Endothelial cell of umbilical vein (primary cell): Measurements from ENCODE around the gene PPP1R12C. TPM values are rescaled to one million over a fixed set of nuclear protein-coding genes. Genes with fewer than 3 reads are reported as not detected.

ENCODE experiments used
- BruUV-seq: library from RNA; stranded (reverse); fragments of 400-500 nt; replicated peaks from 2 replicates; lab custom pipeline; 2021; lab: Mats Ljungman, UMichigan
- CTCF ChIA-PET: fragments of 300-600, 350-600 bp; sonication (Branson Sonifier 250); formaldehyde crosslinking; loops from one replicate; lab custom pipeline; 2021; ENCODE audit warnings: antibody characterized with exemption, inconsistent platforms; lab: Charles Lee
- POLR2A ChIA-PET: fragments of 300-600, 350-600 bp; sonication (Branson Sonifier 250); formaldehyde crosslinking; loops from one replicate; lab custom pipeline; 2021; ENCODE audit warnings: antibody characterized with exemption, inconsistent platforms; lab: Charles Lee
- DNase-seq: peaks from one replicate; pipeline ENCODE4 v3.0.0-alpha.2; 2011; ENCODE audit warnings: low read depth, low spot score
- FAIRE-seq: peaks from 2 replicates; lab custom pipeline; 2011; peaks lifted over from hg19 to GRCh38; lab: Jason Lieb, UNC
- H2AFZ ChIP-seq: 2 replicates; pipeline ENCODE4 v1.6.0; 2012; ENCODE audit warnings: low read depth, low read length, control low read depth, inconsistent platforms
- H3K27ac ChIP-seq: 2 replicates; pipeline ENCODE4 v1.5.1; 2011; ENCODE audit warnings: low read depth, mild to moderate bottlenecking, control low read depth, low read length, moderate library complexity; ENCODE audit not compliant: insufficient read depth
- H3K27me3 ChIP-seq, 2 experiments: 2 replicates each; pipeline versions ENCODE4 v1.6.0 to v1.6.1; 2011; ENCODE audit warnings: low read length in 2 of 2, mixed read lengths in 1 of 2; ENCODE audit not compliant: control insufficient read depth in 2 of 2, insufficient read depth in 2 of 2
- H3K36me3 ChIP-seq, 2 experiments: 2 replicates in 1 of 2; 3 replicates in 1 of 2; pipeline ENCODE4 v1.5.1; 2011; ENCODE audit warnings: low read length in 2 of 2, mild to moderate bottlenecking in 1 of 2, moderate library complexity in 1 of 2; ENCODE audit not compliant: control insufficient read depth in 2 of 2, insufficient read depth in 2 of 2; ENCODE audit errors: extremely low read depth in 1 of 2
- H3K4me1 ChIP-seq: 3 replicates; pipeline ENCODE4 v1.5.1; 2011; ENCODE audit warnings: mild to moderate bottlenecking, low read length; ENCODE audit not compliant: control insufficient read depth, insufficient read depth; ENCODE audit errors: extremely low read depth
- H3K4me2 ChIP-seq: 2 replicates; pipeline ENCODE4 v1.6.1; 2011; ENCODE audit warnings: low read length, control low read depth, mixed read lengths; ENCODE audit not compliant: insufficient read depth
- H3K4me3 ChIP-seq, 3 experiments: fragments of 200-600 bp in 1 of 3; sonication (generic), shearing (Covaris generic) in 1 of 3; replicated peaks in 1 of 3; 2 replicates each; pipeline ENCODE4 v1.5.1; 2011 to 2016; ENCODE audit warnings: control low read depth in 3 of 3, low read length in 3 of 3, mild to moderate bottlenecking in 2 of 3, inconsistent platforms in 1 of 3, low read depth in 1 of 3, moderate library complexity in 1 of 3; ENCODE audit not compliant: insufficient read depth in 1 of 3
- H3K79me2 ChIP-seq: 2 replicates; pipeline ENCODE4 v1.6.0; 2012; ENCODE audit warnings: low read length, inconsistent platforms; ENCODE audit not compliant: control insufficient read depth, insufficient read depth
- H3K9ac ChIP-seq: replicated peaks from 2 replicates; pipeline ENCODE3; 2011; ENCODE audit warnings: low read length, control low read depth; ENCODE audit not compliant: insufficient read depth; ENCODE audit errors: extremely low read depth
- H3K9me1 ChIP-seq: replicated peaks from 3 replicates; pipeline ENCODE4 v1.6.0; 2011; ENCODE audit warnings: mild to moderate bottlenecking, low read length; ENCODE audit not compliant: control insufficient read depth, insufficient read depth; ENCODE audit errors: extremely low read depth
- H3K9me3 ChIP-seq: replicated peaks from 2 replicates; pipeline ENCODE4 v1.5.1; 2012; ENCODE audit warnings: low read length, inconsistent platforms; ENCODE audit not compliant: control insufficient read depth, insufficient read depth
- H4K20me1 ChIP-seq: replicated peaks from 2 replicates; pipeline ENCODE3; 2011; ENCODE audit warnings: mild to moderate bottlenecking, low read length; ENCODE audit not compliant: control insufficient read depth, insufficient read depth; ENCODE audit errors: extremely low read depth
- CTCF ChIP-seq, 2 donors: IDR thresholded peaks; 1 replicate in 1 of 2; 2 replicates in 1 of 2; pipeline ENCODE4 v1.5.1; 2011; ENCODE audit warnings: low read length in 2 of 2, mild to moderate bottlenecking in 2 of 2, moderate library complexity in 2 of 2, control low read depth in 1 of 2, inconsistent platforms in 1 of 2, low read depth in 1 of 2; ENCODE audit not compliant: insufficient read depth in 1 of 2; ENCODE audit errors: extremely low read depth in 1 of 2
- EZH2 ChIP-seq: IDR thresholded peaks from 2 replicates; pipeline ENCODE4 v1.6.1; 2012; ENCODE audit warnings: borderline replicate concordance, low read depth, mild to moderate bottlenecking, moderate library complexity, low read length, inconsistent platforms; ENCODE audit not compliant: severe bottlenecking
- FOS ChIP-seq: IDR thresholded peaks from 2 replicates; pipeline ENCODE4 v1.6.1; 2011; ENCODE audit warnings: mild to moderate bottlenecking, low read length, moderate library complexity, borderline replicate concordance; ENCODE audit not compliant: insufficient read depth
- GATA2 ChIP-seq: IDR thresholded peaks from 2 replicates; pipeline ENCODE4 v1.7.0; 2011; ENCODE audit warnings: low read depth, mild to moderate bottlenecking, moderate library complexity, mixed read lengths, low read length; ENCODE audit not compliant: insufficient read length, insufficient read depth
- JUN ChIP-seq: IDR thresholded peaks from 2 replicates; pipeline ENCODE4 v1.6.1; 2011; ENCODE audit warnings: borderline replicate concordance, low read depth; ENCODE audit not compliant: insufficient read length, insufficient read depth
- MAX ChIP-seq: IDR thresholded peaks from 2 replicates; pipeline ENCODE4 v1.6.1; 2011; ENCODE audit not compliant: insufficient read depth, insufficient read length
- MYC ChIP-seq: IDR thresholded peaks from one replicate; pipeline ENCODE4 v1.6.1; 2011; ENCODE audit warnings: mild to moderate bottlenecking, low read depth, low read length
- POLR2A ChIP-seq: IDR thresholded peaks from 2 replicates; pipeline ENCODE4 v1.6.1; 2012; ENCODE audit warnings: low read depth, mild to moderate bottlenecking, control low read depth, low read length
- POLR2AphosphoS5 ChIP-seq: IDR thresholded peaks from 2 replicates; pipeline ENCODE4 v1.6.1; 2012; ENCODE audit warnings: low read depth, mild to moderate bottlenecking, control low read depth, low read length, moderate library complexity; ENCODE audit not compliant: insufficient read depth
- dilution Hi-C: fragments of 300-500 bp; cut with MboI; formaldehyde crosslinking; loops from one replicate; pipeline ENCODE4 v1.15.0; 2019; ENCODE audit warnings: low sequenced_read_pairs; ENCODE audit not compliant: extremely low pct_ligation_motif_present
- intact Hi-C: fragments of 100-400 bp; cut with micrococcal nuclease; formaldehyde crosslinking; loops from one replicate; pipeline ENCODE4 v1.10.0; 2022
- polyA plus RNA-seq, 4 experiments: library from polyadenylated mRNA; depleted of rRNA in 3 of 4; stranded (reverse) in 3 of 4; unstranded in 1 of 4; fragments of >200 nt; gene quantifications; 2 replicates each; pipeline versions ENCODE4 v1.2.1 to v1.2.3, GENCODE V29; 2011 to 2012; ENCODE audit warnings: missing spikeins in 1 of 4
- total RNA-seq: library from RNA; stranded (reverse); gene quantifications from 2 replicates; pipeline ENCODE4 v1.2.3, GENCODE V29; 2021

The PPP1R12C gene
- total and polyA plus RNA-seq, 2 donors (not counting 3 experiments of a cell fraction or from before 2014, with no cell fraction given), result 69.5 to 149 TPM

DNA sequence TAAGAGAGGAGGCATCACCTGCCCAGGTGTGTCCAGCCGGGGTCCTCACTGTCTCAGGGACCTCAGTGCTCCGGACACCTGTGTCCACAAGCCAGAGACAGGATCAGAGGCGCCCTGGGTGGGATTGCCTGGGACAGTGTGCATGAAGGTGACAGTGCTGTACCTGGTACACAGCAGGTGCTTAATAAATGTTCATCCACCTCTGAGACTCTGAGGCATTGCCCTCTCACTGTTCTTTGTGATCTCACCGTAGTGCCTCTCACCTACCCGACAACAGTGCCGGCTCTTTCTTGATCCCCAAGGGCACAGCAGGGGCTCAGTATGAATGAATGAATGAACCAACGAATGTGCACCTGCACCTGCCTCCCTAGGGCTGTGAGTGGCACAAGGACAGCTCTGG is 63.7 kb downstream of the PPP1R12C start:
- no TSS peak for BruUV-seq
- intact Hi-C loops (no loop called here), dilution Hi-C loops (no loop called here)
- no peak overlapping the region for H2AFZ ChIP-seq
- no peak for DNase-seq
- no peaks in the 10 kb centered on the region for H3K9me1 ChIP-seq
- no peaks in the 10 kb centered on the region for H3K79me2 ChIP-seq
- H3K9ac ChIP-seq, result no peak overlapping the region
- no peak for FAIRE-seq
- peaks cover 4 to 8% of the 10 kb centered on the region in 2 experiments for H3K36me3 ChIP-seq
- no peak overlapping the region for H3K4me3 ChIP-seq
- no peak overlapping the region for H3K4me2 ChIP-seq
- no peaks in the 10 kb centered on the region for H4K20me1 ChIP-seq
- H3K4me1 ChIP-seq, result no peaks in the 10 kb centered on the region
- no peak overlapping the region for H3K27ac ChIP-seq
- ChIA-PET CTCF (no interaction called here), POLR2A (no interaction called here)
- no peak for TF ChIP-seq POLR2A
- no peak for TF ChIP-seq EZH2
- no peak for TF ChIP-seq POLR2AphosphoS5
- TF ChIP-seq FOS, result no peak
- H3K27me3 ChIP-seq, result no peaks in the 10 kb centered on the region
- H3K9me3 ChIP-seq, result no peaks in the 10 kb centered on the region

GRCh38 chr19:55050749-55051532 is 66.5 kb downstream of the PPP1R12C start:
- no peak for FAIRE-seq
- intact Hi-C loops, result no loop called here
- BruUV-seq, result no TSS peak
- Histone ChIP-seq H3K27me3 (no peaks in the 10 kb centered on the region), H3K4me1 (no peaks in the 10 kb centered on the region), H3K9me1 (no peaks in the 10 kb centered on the region), H3K9ac (no peak overlapping the region), H3K36me3 (peaks cover 8 to 24% of the 10 kb centered on the region in 2 experiments), H3K79me2 (no peaks in the 10 kb centered on the region), H3K4me3 (no peak overlapping the region), H2AFZ (no peak overlapping the region), H3K9me3 (no peaks in the 10 kb centered on the region), H3K4me2 (no peak overlapping the region), H4K20me1 (no peaks in the 10 kb centered on the region), H3K27ac (no peak overlapping the region)
- no peak for DNase-seq
- dilution Hi-C loops, result no loop called here
- ChIA-PET POLR2A (no interaction called here), CTCF (interaction anchor here (1.1 kb wide), 1 partner anchor 15 kb away, joined by 3 read pairs; no protein-coding TSS in a partner anchor)
- TF ChIP-seq JUN (no peak), POLR2AphosphoS5 (no peak), GATA2 (no peak), POLR2A (no peak), FOS (no peak), MAX (no peak), MYC (no peak), EZH2 (no peak), CTCF (IDR thresholded peaks at IDR 0.05; ENCODE audit: extremely low read depth in 1 of 2, insufficient read depth in 1 of 2, low read depth in 1 of 2, low read length in 2 of 2) (no peak)
